Measurements from ENCODE around the gene C16orf90.

Gene C16orf90
- total RNA-seq, result 0 to 0.08 (median 0) reads per million in 18 experiments

- DNase-seq, result no peak
Observed at GRCh38 chr16:3495176-3495575, at the start of gene C16orf90. TSS of gene C16orf90 (minus strand) at chr16:3495489. CDS start at chr16:3495421, 68 bp downstream.

GRCh38 chr16:3542601-3543373 lies 47.5 kb upstream of the C16orf90 start:
- no peak for DNase-seq

- no peak for DNase-seq
Observed at GRCh38 chr16:3541527-3542155, 46.4 kb upstream of the C16orf90 start.

GRCh38 chr16:3538222-3538621 lies 42.9 kb upstream of the C16orf90 start:
- no peak for DNase-seq

- DNase-seq, result no peak
Observed at GRCh38 chr16:3536851-3537250, 41.6 kb upstream of the C16orf90 start.

GRCh38 chr16:3536271-3536731 lies 41.0 kb upstream of the C16orf90 start:
- no peak for DNase-seq

GRCh38 chr16:3534126-3534525 lies 38.8 kb upstream of the C16orf90 start:
- DNase-seq, result no peak

GRCh38 chr16:3532741-3533140 lies 37.5 kb upstream of the C16orf90 start:
- DNase-seq, result no peak

GRCh38 chr16:3530371-3530914 lies 35.2 kb upstream of the C16orf90 start:
- no peak for DNase-seq

- no peak for DNase-seq
Observed at GRCh38 chr16:3529175-3529574, 33.9 kb upstream of the C16orf90 start.

- DNase-seq, result no peak
Observed at GRCh38 chr16:3528406-3528805, 33.1 kb upstream of the C16orf90 start.

GRCh38 chr16:3527216-3527829 lies 32.0 kb upstream of the C16orf90 start:
- DNase-seq, result peak; percentile 63 to 70

- no peak for DNase-seq
Observed at GRCh38 chr16:3525951-3526350, 30.7 kb upstream of the C16orf90 start.

- no peak for DNase-seq
Observed at GRCh38 chr16:3523281-3523680, 28.0 kb upstream of the C16orf90 start.

GRCh38 chr16:3520841-3521240 lies 25.6 kb upstream of the C16orf90 start:
- DNase-seq, result no peak

GRCh38 chr16:3520413-3520812 lies 25.1 kb upstream of the C16orf90 start:
- no peak for DNase-seq

GRCh38 chr16:3519581-3519980 lies 24.3 kb upstream of the C16orf90 start:
- no peak for DNase-seq

- DNase-seq, result no peak
Observed at GRCh38 chr16:3518986-3519348, 23.7 kb upstream of the C16orf90 start.

- DNase-seq, result no peak
Observed at GRCh38 chr16:3518292-3518985, 23.1 kb upstream of the C16orf90 start.

- no peak for DNase-seq
Observed at GRCh38 chr16:3515897-3516296, 20.6 kb upstream of the C16orf90 start.

GRCh38 chr16:3514621-3515020 lies 19.3 kb upstream of the C16orf90 start:
- no peak for DNase-seq

- no peak for DNase-seq
Observed at GRCh38 chr16:3513892-3514583, 18.7 kb upstream of the C16orf90 start.

All from inflammatory macrophage (primary cell).